ENCODE data around the gene ATP8A2.

DNA sequence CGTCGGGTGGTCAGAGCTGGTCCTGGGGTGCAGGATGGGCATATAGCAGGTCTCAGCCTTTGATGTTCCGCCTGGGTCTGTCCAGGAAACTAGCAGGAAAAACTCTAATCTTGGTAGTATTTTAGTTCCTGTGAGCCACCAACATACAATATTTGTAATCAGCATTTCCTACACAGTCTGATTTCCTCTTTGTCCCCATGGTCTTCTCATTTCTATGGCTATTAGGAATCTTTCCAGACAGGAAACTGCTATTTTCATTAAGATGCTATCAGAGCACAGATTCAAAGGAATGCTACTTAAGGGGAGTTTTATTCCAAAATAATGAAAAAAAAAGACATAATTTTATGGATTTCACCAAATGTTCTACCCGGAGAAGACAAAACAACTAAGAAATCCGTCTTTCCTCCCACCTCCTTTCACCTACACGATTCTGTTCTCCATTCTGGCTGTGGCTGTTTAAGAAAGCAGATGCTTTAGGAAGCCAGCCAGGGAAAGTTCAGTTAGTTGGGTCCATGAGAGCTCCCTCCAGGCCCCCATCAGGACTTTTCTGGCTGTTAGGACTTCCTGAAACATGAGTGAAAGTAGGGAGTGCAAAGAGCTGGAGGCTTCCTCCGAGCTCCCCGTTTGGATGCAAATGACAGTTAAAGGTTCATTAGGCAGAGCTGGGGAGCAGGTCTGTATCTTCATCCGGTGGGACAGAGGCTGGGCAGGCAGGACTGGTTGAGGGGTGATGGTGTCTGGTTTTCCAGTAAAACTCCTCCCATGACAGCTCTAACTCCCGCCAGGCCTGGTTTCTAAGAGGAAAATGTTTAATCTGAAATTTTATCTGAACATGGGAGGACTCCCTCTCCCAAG lies 643.7 kb downstream of the ATP8A2 start:
- no peak for TF ChIP-seq FOS (IDR thresholded peaks at IDR 0.05; ENCODE audit: low read depth, low read length)
- no peak for TF ChIP-seq RAD21 (IDR thresholded peaks at IDR 0.05; ENCODE audit: low read length)
